AG04449 (cell line): Measurements from ENCODE around the gene CTNS.

ENCODE experiments used
- CTCF ChIA-PET: fragments of 350-600 bp; formaldehyde crosslinking; extraction: SDS; loops from one replicate; lab custom pipeline; 2021; ENCODE audit warnings: antibody characterized with exemption; lab: Yijun Ruan, JAX
- POLR2A ChIA-PET: fragments of 400-600, 350-600 bp; formaldehyde crosslinking; extraction: SDS; loops from one replicate; lab custom pipeline; 2020; ENCODE audit warnings: antibody characterized with exemption, inconsistent platforms; lab: Yijun Ruan, JAX
- DNase-seq: peaks from one replicate; pipeline ENCODE4 v3.0.0-alpha.2; 2010; ENCODE audit warnings: low read depth, low spot score
- H3K4me3 ChIP-seq: 2 replicates; pipeline ENCODE4 v1.5.1; 2011; ENCODE audit warnings: low read depth, mild to moderate bottlenecking, control low read depth, low read length
- CTCF ChIP-seq: IDR thresholded peaks from one replicate; pipeline ENCODE4 v1.5.1; 2011; ENCODE audit warnings: mild to moderate bottlenecking, moderate library complexity, low read length, control low read depth, inconsistent platforms; ENCODE audit not compliant: insufficient read depth; ENCODE audit errors: missing control alignments

Gene CTNS

GRCh38 chr17:3672571-3672970 is 36.0 kb downstream of the CTNS start:
- H3K4me3 ChIP-seq = no peak overlapping the region
- TF ChIP-seq CTCF = no peak
- CTCF ChIA-PET = interaction anchor here (1.4 to 1.5 kb wide), 2 partner anchors 10 to 11 kb away, joined by 4 to 8 read pairs; no protein-coding TSS in a partner anchor
- POLR2A ChIA-PET = no interaction called here
- no peak for DNase-seq

- no peak for DNase-seq
- H3K4me3 ChIP-seq = no peak overlapping the region
- CTCF ChIA-PET = interaction anchor here (1.2 kb wide), 1 partner anchor 170 kb away, joined by 3 read pairs; the partner anchor contains the start of gene NCBP3
- POLR2A ChIA-PET = interaction anchor here (0.6 kb wide), 1 partner anchor 9 kb away, joined by 3 read pairs; no protein-coding TSS in a partner anchor
- TF ChIP-seq CTCF = no peak
Measured at GRCh38 chr17:3675886-3676285, 39.3 kb downstream of the CTNS start.

GRCh38 chr17:3678095-3678820 is 41.7 kb downstream of the CTNS start:
- TF ChIP-seq CTCF = no peak
- ChIA-PET POLR2A (interaction anchor here (0.9 to 1.7 kb wide), 2 partner anchors 9 to 10 kb away, joined by 4 to 5 read pairs; partner anchors contain the start of gene EMC6), CTCF (interaction anchor here (1.0 to 1.4 kb wide), 2 partner anchors 10 to 168 kb away, joined by 3 read pairs; partner anchors contain the start of gene NCBP3)
- no peak overlapping the region for H3K4me3 ChIP-seq
- no peak for DNase-seq

- no peak overlapping the region for H3K4me3 ChIP-seq
- DNase-seq = no peak
- ChIA-PET POLR2A (interaction anchor here (0.9 to 1.7 kb wide), 2 partner anchors 10 to 11 kb away, joined by 4 to 5 read pairs; partner anchors contain the start of gene EMC6), CTCF (interaction anchor here (1.0 to 1.4 kb wide), 2 partner anchors 9 to 167 kb away, joined by 3 read pairs; partner anchors contain the start of gene NCBP3)
- TF ChIP-seq CTCF = no peak
Measured at GRCh38 chr17:3678821-3679530, 42.4 kb downstream of the CTNS start.

- H3K4me3 ChIP-seq = no peak overlapping the region
- no peak for DNase-seq
- POLR2A ChIA-PET = interaction anchor here (0.6 kb wide), 1 partner anchor 12 kb away, joined by 3 read pairs; no protein-coding TSS in a partner anchor
- CTCF ChIA-PET = no interaction called here
- no peak for TF ChIP-seq CTCF
Measured at GRCh38 chr17:3679531-3680126, 43.1 kb downstream of the CTNS start.

- CTCF ChIA-PET = interaction anchor here (0.7 to 2.8 kb wide), 2 partner anchors 7 to 14 kb away, joined by 3 to 12 read pairs; no protein-coding TSS in a partner anchor
- POLR2A ChIA-PET = no interaction called here
- DNase-seq = no peak
- no peak overlapping the region for H3K4me3 ChIP-seq
- TF ChIP-seq CTCF = no peak
Measured at GRCh38 chr17:3681057-3681456, 44.5 kb downstream of the CTNS start.
